IgD-negative memory B cell (primary cell): ENCODE data around the gene PDGFD. TPM values are rescaled to one million over a fixed set of nuclear protein-coding genes. Genes with fewer than 3 reads are reported as not detected.

Experiments
- H3K27ac Mint-ChIP-seq, 3 donors: one replicate each; pipeline ENCODE4 v1.8.0; 2020 to 2022; ENCODE audit warnings: mild to moderate bottlenecking in 3 of 3, mixed read lengths in 3 of 3, moderate library complexity in 1 of 3
- H3K27me3 Mint-ChIP-seq: one replicate; pipeline ENCODE4 v1.8.0; 2021; ENCODE audit warnings: mixed read lengths
- H3K36me3 Mint-ChIP-seq: one replicate; pipeline ENCODE4 v1.8.0; 2020; ENCODE audit warnings: mild to moderate bottlenecking, mixed read lengths
- H3K4me1 Mint-ChIP-seq, 3 donors: one replicate each; pipeline ENCODE4 v1.8.0; 2020 to 2022; ENCODE audit warnings: mixed read lengths in 3 of 3, mild to moderate bottlenecking in 1 of 3
- H3K4me3 Mint-ChIP-seq, 4 donors: one replicate each; pipeline ENCODE4 v1.8.0; 2020 to 2022; ENCODE audit warnings: mild to moderate bottlenecking in 4 of 4, mixed read lengths in 4 of 4, moderate library complexity in 3 of 4
- H3K9me3 Mint-ChIP-seq, 3 donors: one replicate each; pipeline ENCODE4 v1.8.0; 2020 to 2021; ENCODE audit warnings: mixed read lengths in 3 of 3, mild to moderate bottlenecking in 1 of 3
- polyA plus RNA-seq: library from polyadenylated mRNA; unstranded; fragments of 300-500 nt; fragmentation: Illumina TruSeq; gene quantifications from one replicate; pipeline ENCODE4 v1.2.3, GENCODE V29; 2021

Gene PDGFD
- polyA plus RNA-seq, 1 donor from 2014 or later = 2.3 TPM

DNA sequence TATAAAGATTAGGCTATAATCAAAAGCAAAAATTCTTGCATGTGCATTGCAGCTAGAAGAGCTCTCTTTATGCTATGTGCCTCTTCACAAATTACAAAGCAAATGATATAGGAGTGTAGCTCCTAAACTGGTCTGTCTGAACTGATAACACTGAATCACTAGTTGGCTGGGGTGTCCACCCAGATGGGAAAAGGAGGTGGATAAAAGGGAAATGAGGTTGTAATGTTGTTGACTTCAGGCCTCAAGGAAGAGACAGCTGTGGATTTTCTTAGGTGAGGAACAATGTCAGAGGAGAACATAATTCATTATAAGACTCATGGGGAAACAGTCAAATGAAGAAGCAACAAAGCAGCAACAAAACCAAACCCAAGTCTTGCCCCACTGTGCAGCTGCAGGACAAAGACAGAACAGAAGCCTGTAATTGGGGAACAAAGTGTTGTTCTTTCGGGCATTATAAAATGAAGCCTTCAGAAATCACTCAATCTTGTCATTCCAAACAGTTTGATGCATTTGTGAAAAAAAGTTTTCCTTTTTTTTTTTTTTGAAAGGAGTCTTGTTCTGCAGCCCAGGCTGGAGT lies 257.6 kb downstream of the PDGFD start:
- peak overlapping the region in 1 of 4 donors; percentile 31 for H3K4me3 Mint-ChIP-seq
- peaks cover 2% of the 10 kb centered on the region for H3K27me3 Mint-ChIP-seq
- H3K9me3 Mint-ChIP-seq = no peaks in the 10 kb centered on the region
- peaks cover 15 to 16% (median 16%) of the 10 kb centered on the region in 3 donors for H3K4me1 Mint-ChIP-seq
- H3K36me3 Mint-ChIP-seq = no peaks in the 10 kb centered on the region
- no peak overlapping the region for H3K27ac Mint-ChIP-seq

DNA sequence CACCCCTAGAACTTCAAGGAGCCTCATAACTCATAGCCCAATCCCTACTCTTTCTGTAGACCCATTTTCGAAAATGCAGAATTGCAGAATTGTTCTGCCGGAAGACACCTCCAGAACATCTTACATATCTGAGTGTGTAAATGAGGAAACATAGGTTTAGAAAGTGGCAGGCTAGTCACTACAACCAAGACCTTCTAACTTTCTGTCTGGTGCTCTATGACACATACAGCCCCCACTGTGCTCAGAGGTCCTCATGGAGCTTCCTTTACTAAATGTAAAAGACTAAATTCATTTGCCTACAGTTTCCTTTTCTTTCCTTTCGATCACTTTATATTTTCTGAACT lies 259.7 kb downstream of the PDGFD start:
- no peak overlapping the region for H3K4me3 Mint-ChIP-seq
- no peak overlapping the region for H3K27ac Mint-ChIP-seq
- peaks cover 2% of the 10 kb centered on the region for H3K27me3 Mint-ChIP-seq
- no peaks in the 10 kb centered on the region for H3K36me3 Mint-ChIP-seq
- H3K4me1 Mint-ChIP-seq = peaks cover 16 to 19% (median 17%) of the 10 kb centered on the region in 3 donors
- no peaks in the 10 kb centered on the region for H3K9me3 Mint-ChIP-seq

DNA sequence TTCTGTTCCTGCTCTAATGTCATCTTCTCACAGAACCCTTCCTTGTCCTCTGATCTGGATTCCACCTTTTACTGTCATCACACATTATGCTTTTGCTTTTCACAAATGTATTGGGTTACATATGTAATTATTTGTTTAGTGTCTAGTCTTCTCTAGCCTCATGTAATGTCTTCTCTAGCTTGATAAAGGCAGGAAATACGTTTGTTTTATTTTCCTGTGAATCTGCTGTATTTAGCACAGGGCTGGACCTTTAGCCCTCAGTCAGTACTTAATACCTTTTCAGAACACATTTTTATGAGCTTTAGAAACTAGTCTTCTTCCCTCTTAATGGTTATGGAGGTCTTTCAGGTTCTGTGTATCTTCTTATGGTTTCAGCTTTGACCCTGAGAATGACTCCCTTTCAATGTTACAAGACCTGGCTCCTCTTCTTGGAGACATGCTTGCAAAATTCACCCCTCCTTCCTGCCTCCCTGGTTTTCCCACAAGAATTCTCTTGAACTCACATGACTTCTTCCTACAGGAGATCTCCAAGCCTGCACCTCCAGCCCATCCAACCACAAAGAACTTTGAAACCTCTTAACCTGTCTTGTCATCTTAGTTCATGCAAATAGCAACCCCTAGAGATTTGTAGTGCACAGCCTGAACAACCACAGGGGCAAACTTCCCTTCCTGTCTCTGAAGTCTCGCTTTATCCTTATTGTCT lies 260.2 kb downstream of the PDGFD start:
- Mint-ChIP-seq H3K4me3 (no peak overlapping the region), H3K27ac (no peak overlapping the region), H3K9me3 (no peaks in the 10 kb centered on the region), H3K4me1 (peaks cover 21 to 24% (median 22%) of the 10 kb centered on the region in 3 donors), H3K27me3 (peaks cover 4% of the 10 kb centered on the region), H3K36me3 (no peaks in the 10 kb centered on the region)

DNA sequence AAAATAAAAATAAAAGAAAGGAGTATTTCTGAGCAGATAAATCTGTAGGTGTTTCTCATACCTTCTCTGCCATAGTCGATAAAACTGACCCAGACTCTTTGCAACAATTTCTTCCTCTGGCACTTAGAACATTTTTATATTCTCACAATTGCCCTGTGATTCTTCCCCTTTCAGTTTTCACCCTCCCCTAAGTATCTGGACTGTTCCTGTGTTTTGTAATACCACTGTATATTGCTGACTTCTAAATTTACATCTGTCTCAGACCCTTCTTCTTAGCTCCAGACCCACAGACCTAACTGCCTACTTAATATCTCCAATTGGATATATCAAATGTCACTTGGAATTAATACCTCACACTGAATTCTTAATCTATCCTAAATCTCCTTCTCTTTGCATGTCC lies 261.0 kb downstream of the PDGFD start:
- no peaks in the 10 kb centered on the region for H3K36me3 Mint-ChIP-seq
- H3K4me3 Mint-ChIP-seq = no peak overlapping the region
- H3K27ac Mint-ChIP-seq = no peak overlapping the region
- H3K27me3 Mint-ChIP-seq = peaks cover 4% of the 10 kb centered on the region
- H3K9me3 Mint-ChIP-seq = no peaks in the 10 kb centered on the region
- peaks cover 27 to 30% (median 30%) of the 10 kb centered on the region in 3 donors for H3K4me1 Mint-ChIP-seq

DNA sequence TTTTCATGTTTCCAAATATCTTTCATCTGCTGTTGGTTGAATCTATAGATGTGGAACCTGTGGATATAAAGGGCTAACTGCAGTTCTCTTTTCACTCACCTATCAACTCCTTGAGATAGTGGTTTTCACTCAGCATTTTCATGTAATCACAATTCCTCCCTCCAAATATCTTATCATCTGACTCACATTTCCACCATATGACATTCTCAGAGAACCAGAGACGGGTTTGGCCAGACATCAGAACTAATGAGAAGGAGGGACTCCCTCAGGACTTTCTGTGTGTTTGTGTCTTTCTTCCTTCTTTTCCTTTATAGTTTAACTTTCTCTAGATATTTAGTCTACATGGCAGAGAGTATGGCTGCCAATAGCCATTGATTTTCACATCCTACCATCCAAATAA lies 262.3 kb downstream of the PDGFD start:
- no peak overlapping the region for H3K4me3 Mint-ChIP-seq
- no peaks in the 10 kb centered on the region for H3K36me3 Mint-ChIP-seq
- H3K4me1 Mint-ChIP-seq = peaks cover 27 to 35% (median 34%) of the 10 kb centered on the region in 3 donors
- H3K9me3 Mint-ChIP-seq = no peaks in the 10 kb centered on the region
- no peak overlapping the region for H3K27ac Mint-ChIP-seq
- H3K27me3 Mint-ChIP-seq = peaks cover 4% of the 10 kb centered on the region

DNA sequence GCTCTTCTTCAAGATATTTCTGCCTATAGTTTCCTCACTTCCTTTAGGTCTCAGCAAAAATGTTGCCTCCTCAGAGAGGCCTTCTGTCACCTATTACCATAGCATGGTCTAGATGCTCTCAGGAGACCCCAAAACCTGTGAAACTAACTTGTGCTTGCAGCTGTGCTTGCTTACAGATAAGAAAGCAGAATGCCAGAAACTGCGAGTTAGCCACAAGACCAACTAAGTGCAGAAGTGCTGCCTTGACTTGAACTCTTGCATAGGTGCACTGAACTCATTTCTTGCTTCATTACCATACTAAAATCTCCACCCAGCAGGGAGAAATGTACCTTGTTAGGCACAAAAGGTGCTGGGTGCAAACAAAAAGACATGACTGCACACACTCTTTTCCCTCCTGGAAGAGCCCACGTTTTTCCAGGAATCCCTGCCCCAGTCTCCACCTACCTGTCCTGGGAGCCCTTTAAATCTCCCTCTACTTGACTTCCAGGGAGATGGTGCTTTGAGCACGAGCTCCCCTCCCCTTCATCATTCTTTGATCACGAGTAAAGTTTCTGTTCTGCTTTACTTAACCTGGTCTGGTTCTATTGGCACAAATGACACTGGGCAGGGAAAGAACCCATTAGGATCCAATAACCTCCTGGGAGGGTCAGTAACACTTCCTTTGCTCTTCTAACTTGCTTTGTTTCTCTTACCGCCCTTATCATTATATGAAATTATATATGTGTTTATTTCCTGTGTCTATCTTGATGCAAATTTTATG lies 265.2 kb downstream of the PDGFD start:
- Mint-ChIP-seq H3K9me3 (no peaks in the 10 kb centered on the region), H3K4me3 (peak overlapping the region in 3 of 4 donors; percentile 10 to 89 (median 86)), H3K27ac (peak overlapping the region in 1 of 3 donors; percentile 83), H3K4me1 (peaks cover 25 to 30% (median 29%) of the 10 kb centered on the region in 3 donors), H3K27me3 (peaks cover 4% of the 10 kb centered on the region), H3K36me3 (peaks cover 4% of the 10 kb centered on the region)

DNA sequence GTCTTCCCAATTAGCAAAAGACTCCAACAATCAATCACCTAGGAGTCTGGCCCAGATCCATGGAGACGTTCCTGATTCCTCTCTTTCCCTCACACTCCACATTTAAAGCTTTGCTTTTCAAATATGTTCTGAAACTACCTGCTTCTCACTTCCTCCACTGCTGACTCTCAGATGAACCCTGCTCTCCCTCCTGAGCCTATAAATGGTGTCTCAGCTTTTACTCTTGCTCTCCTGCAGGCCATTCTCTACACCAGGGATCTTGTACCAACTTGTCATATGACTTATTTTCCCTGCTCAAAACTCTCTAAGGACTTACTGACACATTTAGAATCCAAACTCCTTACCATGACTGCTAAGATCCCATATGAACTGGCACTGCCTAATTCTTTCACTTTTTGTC lies 265.9 kb downstream of the PDGFD start:
- H3K4me1 Mint-ChIP-seq = peaks cover 25 to 30% (median 29%) of the 10 kb centered on the region in 3 donors
- H3K4me3 Mint-ChIP-seq = peak overlapping the region in 2 of 4 donors; percentile 1 to 89
- no peak overlapping the region for H3K27ac Mint-ChIP-seq
- H3K27me3 Mint-ChIP-seq = peaks cover 4% of the 10 kb centered on the region
- peaks cover 4% of the 10 kb centered on the region for H3K36me3 Mint-ChIP-seq
- H3K9me3 Mint-ChIP-seq = no peaks in the 10 kb centered on the region

DNA sequence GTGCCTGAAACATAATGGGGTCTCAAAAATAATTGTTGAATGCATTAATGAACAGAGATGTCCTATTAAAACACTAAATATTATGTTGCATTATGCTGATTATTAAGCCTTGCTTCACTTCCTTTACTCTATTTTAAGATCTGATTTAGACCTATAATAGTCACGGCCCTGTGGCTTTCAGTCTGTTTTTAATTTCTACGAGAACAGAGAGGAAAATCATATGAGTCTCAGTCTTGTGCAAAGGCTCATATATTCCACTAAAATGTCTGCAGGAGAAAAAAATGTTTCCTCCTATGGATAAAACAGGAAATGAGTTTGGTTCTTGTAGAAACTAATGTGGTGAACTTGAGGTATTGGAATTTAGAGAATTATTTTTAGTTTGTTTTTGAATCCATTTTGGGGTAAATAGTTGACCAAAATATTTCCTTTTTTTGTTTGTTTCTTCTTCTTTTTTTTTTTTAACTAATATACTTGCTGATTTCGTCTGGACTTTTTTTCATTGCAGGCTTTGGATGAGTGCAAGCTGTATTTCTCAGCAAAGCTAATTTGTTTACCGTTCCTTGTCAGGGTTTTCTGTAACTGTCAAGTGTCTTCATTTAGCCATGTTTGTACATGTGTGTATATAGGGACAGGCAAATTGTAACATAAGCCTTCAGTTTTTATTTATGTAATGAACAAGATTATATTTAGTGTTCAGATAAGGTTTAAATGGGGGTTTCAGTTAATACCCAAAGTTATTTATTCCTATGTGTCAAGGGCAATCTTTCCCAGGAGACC lies 266.6 kb downstream of the PDGFD start:
- no peak overlapping the region for H3K27ac Mint-ChIP-seq

DNA sequence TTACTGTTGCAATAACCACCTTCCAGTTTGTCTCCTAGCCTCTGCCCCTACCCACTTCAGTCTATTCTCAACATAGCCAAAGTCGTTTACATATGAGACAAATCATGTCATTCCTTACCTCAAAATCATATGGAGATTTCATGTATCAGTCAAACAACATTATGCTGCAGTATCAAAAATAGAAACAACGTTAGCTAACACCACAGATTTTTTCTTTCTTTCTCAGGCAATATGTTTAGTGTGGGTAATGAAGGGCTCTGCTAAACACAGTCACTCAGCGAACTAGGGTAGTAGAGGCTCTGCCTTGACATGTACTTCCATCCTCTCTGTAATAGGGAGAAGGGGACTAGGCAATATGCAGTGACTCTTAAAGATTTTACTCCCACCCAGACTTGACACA lies 268.8 kb downstream of the PDGFD start:
- Mint-ChIP-seq H3K9me3 (peaks cover 0 to 4% (median 2%) of the 10 kb centered on the region in 3 donors), H3K4me3 (no peak overlapping the region), H3K4me1 (peaks cover 23 to 29% (median 27%) of the 10 kb centered on the region in 3 donors), H3K27ac (no peak overlapping the region), H3K27me3 (peaks cover 4% of the 10 kb centered on the region), H3K36me3 (peaks cover 8% of the 10 kb centered on the region)

More for the DNA sequence above, 266.6 kb downstream of the PDGFD start:
- peaks cover 4% of the 10 kb centered on the region for H3K27me3 Mint-ChIP-seq
- H3K9me3 Mint-ChIP-seq = no peaks in the 10 kb centered on the region
- peak overlapping the region in 2 of 4 donors; percentile 21 to 29 for H3K4me3 Mint-ChIP-seq
- H3K4me1 Mint-ChIP-seq = peaks cover 25 to 30% (median 29%) of the 10 kb centered on the region in 3 donors
- peaks cover 4% of the 10 kb centered on the region for H3K36me3 Mint-ChIP-seq

DNA sequence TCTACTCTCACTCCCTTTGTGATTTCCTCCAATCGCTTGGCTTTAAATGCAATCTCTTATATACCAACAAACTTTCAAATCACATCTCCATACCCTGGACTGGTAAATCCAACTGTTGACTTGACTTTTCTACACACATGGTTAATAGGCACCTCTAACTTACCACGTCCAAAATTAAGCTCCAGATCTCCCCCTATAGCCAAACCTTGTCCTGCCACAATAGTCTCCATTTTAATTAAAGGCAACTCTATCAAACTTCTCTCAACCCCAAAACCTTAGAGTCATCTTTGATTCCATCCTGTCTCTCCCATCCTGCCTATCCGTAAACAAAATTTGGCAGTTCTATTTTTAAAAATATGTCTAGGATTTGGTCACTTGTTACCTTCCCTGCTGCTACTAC lies 269.3 kb downstream of the PDGFD start:
- Mint-ChIP-seq H3K9me3 (peaks cover 0 to 5% (median 4%) of the 10 kb centered on the region in 3 donors), H3K4me1 (peaks cover 23 to 29% (median 27%) of the 10 kb centered on the region in 3 donors), H3K4me3 (no peak overlapping the region), H3K27me3 (peaks cover 4% of the 10 kb centered on the region), H3K36me3 (peaks cover 8% of the 10 kb centered on the region), H3K27ac (no peak overlapping the region)

DNA sequence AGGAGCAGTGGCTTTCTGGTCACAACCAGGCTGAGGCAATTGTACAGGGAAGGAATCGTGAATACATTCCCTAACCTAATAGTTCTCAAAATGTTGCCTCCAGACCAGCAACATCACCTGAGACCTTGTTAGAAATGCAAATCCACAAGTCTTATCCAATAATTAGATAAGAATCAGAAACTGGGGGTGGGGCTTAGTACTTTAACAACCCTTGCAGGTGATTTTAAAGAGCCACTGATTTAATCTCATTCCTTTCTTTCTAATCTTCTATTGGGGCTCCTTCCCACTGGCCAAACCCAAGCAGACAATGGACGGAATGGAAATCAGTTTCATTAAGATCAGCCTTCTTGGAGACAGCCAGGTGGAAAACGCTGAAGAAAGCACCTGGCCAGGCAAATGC lies 269.9 kb downstream of the PDGFD start:
- Mint-ChIP-seq H3K9me3 (peaks cover 0 to 5% (median 4%) of the 10 kb centered on the region in 3 donors), H3K36me3 (peaks cover 8% of the 10 kb centered on the region), H3K4me3 (no peak overlapping the region), H3K27ac (no peak overlapping the region), H3K4me1 (peaks cover 20 to 24% (median 24%) of the 10 kb centered on the region in 3 donors), H3K27me3 (peaks cover 7% of the 10 kb centered on the region)

DNA sequence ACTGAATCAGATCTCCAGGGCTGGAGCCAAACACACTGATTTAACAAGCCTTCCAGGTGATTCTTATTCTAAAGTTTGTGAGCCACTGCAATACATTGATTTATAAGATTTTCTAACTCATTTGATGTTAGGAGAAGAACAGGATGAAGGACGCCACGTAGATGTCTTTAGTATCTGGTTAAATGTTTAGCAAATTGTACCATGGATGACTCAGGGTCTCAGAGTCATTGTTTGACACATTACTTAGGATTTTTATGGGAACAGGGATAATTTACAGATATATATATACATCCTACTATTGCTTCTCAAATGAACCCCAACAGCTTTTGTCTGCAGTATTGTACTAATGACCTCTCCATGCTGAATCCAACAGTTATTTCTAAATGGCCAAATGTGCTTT lies 270.6 kb downstream of the PDGFD start:
- Mint-ChIP-seq H3K4me3 (no peak overlapping the region), H3K4me1 (peaks cover 15 to 18% (median 17%) of the 10 kb centered on the region in 3 donors), H3K27ac (no peak overlapping the region), H3K36me3 (peaks cover 8% of the 10 kb centered on the region), H3K27me3 (peaks cover 6% of the 10 kb centered on the region), H3K9me3 (peaks cover 0 to 5% (median 4%) of the 10 kb centered on the region in 3 donors)

DNA sequence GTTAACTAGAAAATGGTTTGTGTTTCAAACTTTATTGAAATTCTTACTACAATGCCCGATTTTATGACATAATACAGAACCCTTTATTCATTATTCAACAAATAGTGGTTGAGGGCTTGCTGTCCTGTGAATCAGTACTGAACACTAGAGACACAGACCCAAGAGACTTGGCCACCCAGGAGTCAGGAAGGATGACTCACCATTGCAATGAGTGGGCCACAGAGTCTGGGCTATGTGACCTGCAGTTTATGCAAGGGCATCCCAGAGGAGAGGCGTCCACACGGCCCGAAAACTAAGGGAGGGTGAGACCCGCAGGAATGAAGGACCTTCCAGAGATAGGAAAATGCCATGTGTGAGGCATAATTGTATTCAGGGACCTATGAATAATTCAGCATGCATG lies 271.3 kb downstream of the PDGFD start:
- Mint-ChIP-seq H3K4me3 (peak overlapping the region in 1 of 4 donors; percentile 2), H3K4me1 (peaks cover 10% of the 10 kb centered on the region in 3 donors), H3K36me3 (peaks cover 8% of the 10 kb centered on the region), H3K9me3 (peaks cover 0 to 5% (median 4%) of the 10 kb centered on the region in 3 donors), H3K27me3 (peaks cover 10% of the 10 kb centered on the region), H3K27ac (no peak overlapping the region)

DNA sequence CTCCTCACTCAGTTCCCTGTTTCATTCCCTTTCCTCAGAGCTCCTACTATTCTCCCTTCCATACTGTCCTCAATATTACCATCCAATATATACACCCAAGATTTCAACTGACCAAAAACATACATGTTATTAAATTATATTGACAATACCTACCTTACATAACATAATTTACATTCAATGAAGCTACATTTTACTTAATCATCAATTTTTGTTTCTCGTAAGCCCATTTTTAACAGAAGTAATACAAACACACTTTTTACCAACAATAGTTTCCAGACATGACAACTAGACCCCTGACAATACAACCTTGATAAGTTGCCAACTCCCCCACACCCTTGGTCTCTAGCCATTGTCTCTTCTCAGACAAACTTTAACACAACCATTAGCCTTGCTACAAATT lies 273.3 kb downstream of the PDGFD start:
- H3K4me1 Mint-ChIP-seq = peaks cover 0 to 6% (median 5%) of the 10 kb centered on the region in 3 donors
- H3K9me3 Mint-ChIP-seq = peaks cover 0 to 5% (median 4%) of the 10 kb centered on the region in 3 donors
- H3K36me3 Mint-ChIP-seq = peaks cover 4% of the 10 kb centered on the region

More for the DNA sequence above, 273.3 kb downstream of the PDGFD start:
- H3K4me3 Mint-ChIP-seq = no peak overlapping the region
- peaks cover 16% of the 10 kb centered on the region for H3K27me3 Mint-ChIP-seq
- no peak overlapping the region for H3K27ac Mint-ChIP-seq
